HG03066 (cell line): ENCODE measurements around the gene RFNG.

Source experiments
- ATAC-seq: cut with Tn5 transposase; IDR thresholded peaks from one replicate; pipeline ENCODE4 v1.9.1; 2021; ENCODE audit warnings: low read depth; ENCODE audit not compliant: unreplicated experiment

Gene RFNG

GRCh38 chr17:82051776-82052637, at the start of gene RFNG, which contains the start of gene GPS1:
Gene RFNG, minus strand, starts transcription at chr17:82051811. Its CDS starts 45 bp downstream, at chr17:82051766.
Gene GPS1, plus strand, starts transcription at chr17:82051898. Its CDS starts 34 bp downstream, at chr17:82051932.
- no peak for ATAC-seq

- ATAC-seq, result no peak
Observed at GRCh38 chr17:82101301-82101715, 49.7 kb upstream of the RFNG start.

- no peak for ATAC-seq
Observed at GRCh38 chr17:82100502-82101298, 49.1 kb upstream of the RFNG start.

DNA sequence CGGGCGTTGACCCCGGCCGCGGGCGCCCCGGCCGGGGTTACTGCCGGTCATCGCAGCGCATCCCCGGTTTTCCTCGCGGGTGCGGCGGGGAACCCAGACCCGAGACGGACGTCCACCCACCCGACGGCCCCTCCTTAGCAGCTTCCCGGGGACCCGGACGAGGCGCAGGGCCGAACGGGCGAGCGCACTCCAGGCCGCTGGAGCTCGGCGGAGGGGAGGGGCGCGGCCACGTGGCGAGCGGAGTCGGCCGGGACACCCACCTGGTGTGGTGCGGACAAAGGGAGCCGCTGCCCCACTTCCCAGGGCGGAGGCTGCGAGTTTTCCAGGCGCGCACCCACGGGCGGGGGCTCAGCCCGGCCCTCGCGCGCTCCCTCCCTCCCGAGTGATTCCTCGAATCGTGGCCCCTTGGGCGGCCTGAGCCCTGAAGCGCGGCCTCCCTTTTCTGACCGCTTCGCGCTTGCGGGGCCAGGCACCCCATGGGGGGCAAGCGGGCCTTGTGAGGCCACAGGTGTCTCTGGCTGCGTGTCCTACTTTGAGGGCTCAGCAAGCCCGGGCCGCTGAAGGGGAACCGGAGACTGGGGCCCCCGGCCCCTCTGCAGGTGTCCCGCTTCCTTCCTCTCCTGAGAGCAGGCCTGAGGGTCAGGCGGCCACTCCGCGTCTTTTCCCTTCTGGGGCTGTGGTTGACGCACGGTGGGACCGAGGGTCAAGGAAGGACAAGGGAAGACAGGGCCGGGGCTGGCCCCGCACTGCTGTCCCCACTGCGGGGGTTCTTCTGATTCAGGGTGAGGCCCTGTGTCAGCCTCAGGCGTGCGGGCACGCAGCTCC, 47.5 kb upstream of the RFNG start:
- peak; percentile 16 for ATAC-seq

GRCh38 chr17:82098169-82098938, 46.7 kb upstream of the RFNG start, which contains the start of gene FASN:
Gene FASN, minus strand, starts transcription at chr17:82098236. Its CDS starts 1,791 bp downstream, at chr17:82096445.
- ATAC-seq, result peak; percentile 65

GRCh38 chr17:82097919-82098168, 46.2 kb upstream of the RFNG start:
- no peak for ATAC-seq

GRCh38 chr17:82097184-82097918, 45.7 kb upstream of the RFNG start:
- no peak for ATAC-seq

- no peak for ATAC-seq
Observed at GRCh38 chr17:82096709-82097183, 45.1 kb upstream of the RFNG start.

DNA sequence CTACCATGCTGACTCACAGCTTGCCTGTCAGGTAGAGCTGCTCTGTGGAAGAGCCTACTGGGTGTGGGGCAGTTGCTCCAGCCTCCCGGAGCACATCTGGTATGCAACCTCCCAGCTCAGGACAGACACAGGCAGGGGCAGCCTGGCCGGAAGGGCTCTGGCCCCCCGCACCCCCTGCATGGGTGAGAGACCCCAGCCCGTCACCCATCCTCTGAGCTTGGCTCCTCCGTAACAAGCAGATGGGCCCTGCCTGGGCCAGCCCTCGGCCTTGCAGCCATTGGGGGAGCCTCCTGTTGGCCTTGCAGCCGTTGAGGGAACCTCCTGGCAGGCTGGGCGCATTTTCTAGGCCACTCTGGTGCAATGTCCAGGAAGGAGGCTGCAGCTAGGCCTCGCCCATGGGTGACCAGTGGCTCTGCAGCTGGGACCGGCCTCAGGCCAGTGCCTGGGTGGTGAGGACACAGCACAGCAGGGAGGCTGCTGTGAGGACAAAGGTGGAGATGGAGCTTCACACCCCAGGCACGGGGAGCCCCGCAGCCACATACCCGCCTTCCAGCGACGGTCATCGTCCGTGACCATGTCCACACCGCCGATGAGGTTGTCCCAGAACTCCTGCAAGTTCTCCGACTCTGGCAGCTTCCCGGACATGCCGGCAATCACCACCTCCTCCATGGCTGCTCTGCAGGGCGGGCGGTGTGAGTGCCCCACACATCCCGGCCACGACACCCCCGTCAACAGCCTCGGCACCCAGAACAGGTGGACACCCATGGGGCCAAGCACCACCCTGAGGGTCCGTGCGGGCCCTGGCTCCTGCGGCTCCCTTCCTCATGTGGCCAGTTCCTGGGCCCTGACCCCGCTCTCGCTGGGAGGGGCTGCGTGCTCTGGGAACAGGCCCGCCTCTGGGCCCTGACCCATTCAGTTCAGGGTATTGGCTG, 44.4 kb upstream of the RFNG start:
- no peak for ATAC-seq

DNA sequence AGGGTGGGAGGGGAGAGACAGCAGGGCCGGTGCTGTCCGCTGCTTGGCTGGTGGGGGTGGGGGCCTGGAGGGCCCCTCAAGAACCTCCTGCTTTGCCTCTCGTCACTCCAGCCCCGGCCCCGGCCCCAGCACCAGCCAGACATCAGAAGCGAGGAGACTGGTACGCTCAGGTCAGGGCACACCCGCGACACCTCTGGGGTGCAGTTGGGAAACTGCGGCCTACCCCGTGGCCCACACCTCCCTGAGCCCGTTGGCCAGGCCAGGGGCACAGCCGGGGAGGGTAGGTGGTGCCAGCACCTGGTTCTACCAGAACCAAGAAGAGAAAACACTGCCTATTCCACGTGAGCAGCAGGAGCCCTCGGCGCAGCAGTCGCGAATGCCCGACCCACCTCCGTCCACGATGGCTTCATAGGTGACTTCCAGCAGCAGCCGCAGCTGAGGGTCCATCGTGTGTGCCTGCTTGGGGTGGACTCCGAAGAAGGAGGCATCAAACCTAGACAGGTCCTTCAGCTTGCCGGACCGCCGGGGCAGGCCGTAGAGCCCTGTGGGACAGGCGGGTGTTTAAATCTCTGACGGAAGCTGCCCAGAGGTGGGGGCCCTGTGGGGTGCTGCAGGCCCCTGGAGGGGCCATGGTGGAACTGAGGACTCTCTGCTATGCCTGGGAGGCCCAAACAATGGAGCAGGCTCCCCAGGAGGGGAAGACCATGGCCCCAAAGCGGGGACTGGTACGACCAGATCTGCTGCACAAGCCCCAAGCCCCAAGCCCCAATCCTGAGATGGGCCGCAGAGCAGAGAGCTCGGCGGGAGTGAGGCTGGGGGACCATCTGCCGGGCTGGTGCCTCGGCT, 43.5 kb upstream of the RFNG start:
- no peak for ATAC-seq

DNA sequence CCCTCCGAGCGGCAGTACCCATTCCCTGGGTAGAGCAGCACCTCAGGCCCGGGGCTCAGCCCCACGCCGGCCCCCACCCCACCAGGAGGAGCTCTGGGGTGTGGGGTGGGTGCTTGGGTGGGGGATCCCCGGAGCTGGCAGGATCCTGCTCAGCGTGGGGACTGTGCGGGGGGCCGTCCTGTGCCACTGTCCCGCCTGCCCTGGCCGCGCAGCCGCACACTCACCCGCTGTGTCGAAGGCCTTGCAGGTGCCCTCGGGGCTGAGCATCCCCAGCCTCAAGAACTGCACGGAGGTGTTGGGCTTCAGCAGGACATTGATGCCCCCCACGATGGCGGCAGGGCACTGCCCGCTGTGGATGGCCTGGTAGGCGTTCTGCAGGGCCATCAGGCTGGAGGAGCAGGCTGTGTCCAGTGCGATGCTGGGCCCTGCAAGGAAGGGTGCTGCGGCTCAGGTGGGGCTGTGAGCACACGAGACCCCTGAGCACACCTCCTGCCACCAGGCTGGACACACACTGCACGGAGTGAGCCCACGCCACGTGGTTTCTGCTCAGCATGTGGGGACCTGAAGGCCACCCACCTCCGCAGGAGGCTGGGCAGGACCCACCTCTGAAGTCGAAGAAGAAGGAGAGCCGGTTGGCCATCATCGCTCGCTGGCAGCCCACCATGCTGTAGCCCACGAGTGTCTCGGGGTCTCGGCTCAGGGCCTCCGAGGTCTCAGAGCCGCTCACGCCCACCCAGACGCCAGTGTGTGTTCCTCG, 41.6 kb upstream of the RFNG start:
- no peak for ATAC-seq

GRCh38 chr17:82092628-82092994, 41.0 kb upstream of the RFNG start:
- no peak for ATAC-seq

GRCh38 chr17:82092094-82092586, 40.5 kb upstream of the RFNG start:
- no peak for ATAC-seq

- ATAC-seq, result no peak
Observed at GRCh38 chr17:82091264-82092066, 39.9 kb upstream of the RFNG start.

- no peak for ATAC-seq
Observed at GRCh38 chr17:82090549-82091263, 39.1 kb upstream of the RFNG start.
